Large intestine (tissue), 3 donors: ENCODE data around the gene DLD. TPM values are rescaled to one million over a fixed set of nuclear protein-coding genes. Genes with fewer than 3 reads are reported as not detected.
"Not testable (repeated sequence)": the region's sequence is repeated elsewhere in the genome, so short reads cannot be mapped to it uniquely, and the experiment has no call there.

Source experiments
- DNase-seq, 2 donors: peaks; one replicate each; pipeline versions ENCODE4 v3.0.0 to v3.0.0-alpha.2; 2013
- H3K27ac ChIP-seq: one replicate; pipeline ENCODE4 v1.5.1; 2013; ENCODE audit warnings: low read length
- H3K27me3 ChIP-seq: 2 replicates; pipeline ENCODE4 v1.6.1; 2013; ENCODE audit warnings: low read length; ENCODE audit not compliant: control insufficient read depth, insufficient read depth
- H3K36me3 ChIP-seq: 2 replicates; pipeline ENCODE4 v1.6.1; 2013; ENCODE audit warnings: low read length; ENCODE audit not compliant: control insufficient read depth, insufficient read depth
- H3K4me1 ChIP-seq: one replicate; pipeline ENCODE4 v1.6.1; 2013; ENCODE audit warnings: low read length; ENCODE audit not compliant: control insufficient read depth, insufficient read depth
- H3K4me3 ChIP-seq: one replicate; pipeline ENCODE4 v1.5.1; 2013; ENCODE audit warnings: low read length
- H3K9me3 ChIP-seq: one replicate; pipeline ENCODE4 v1.6.1; 2013; ENCODE audit warnings: mild to moderate bottlenecking, low read depth, low read length, moderate library complexity; ENCODE audit not compliant: control insufficient read depth
- WGBS: methylation state at CpG from one replicate; pipeline ENCODE4 v1.1.5; 2013; ENCODE audit warnings: low lambda C conversion rate; ENCODE audit not compliant: insufficient coverage; 5-methylcytosine and 5-hydroxymethylcytosine counted together
- polyA plus RNA-seq: library from polyadenylated mRNA; unstranded; fragments of 120-200 nt; gene quantifications from one replicate; pipeline ENCODE4 v1.2.1, GENCODE V29; 2013

DLD gene
- polyA plus RNA-seq, 1 donor, result 100 TPM

- WGBS, result no CpG with 5 or more reads among the region's 22 CpGs
- not testable (repeated sequence) for H3K9me3 ChIP-seq, H3K4me1 ChIP-seq, H3K27me3 ChIP-seq, H3K27ac ChIP-seq, H3K36me3 ChIP-seq, H3K4me3 ChIP-seq, DNase-seq
Observed at GRCh38 chr7:107887827-107888226, 3.2 kb upstream of the DLD start.

DNA sequence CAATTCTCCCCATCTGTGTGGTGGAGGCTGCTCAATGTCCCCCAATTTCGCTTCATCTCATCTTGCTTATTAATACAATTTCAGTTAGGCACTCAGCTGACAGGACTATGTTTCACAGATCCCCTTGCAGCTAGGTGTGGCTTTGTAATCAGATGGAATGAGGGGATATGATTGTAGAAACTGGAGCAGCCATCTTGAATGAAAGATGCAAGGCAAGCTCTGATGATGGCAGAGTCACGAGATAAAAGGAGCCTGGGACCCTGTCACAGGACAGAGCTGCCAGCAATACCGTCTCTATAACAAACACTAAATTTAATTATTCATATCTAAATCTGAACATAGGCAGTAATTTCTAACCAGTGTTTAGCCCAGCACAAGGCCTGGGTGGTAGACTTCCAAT, 991 bp upstream of the DLD start:
- no peak overlapping the region for H3K4me3 ChIP-seq
- H3K27me3 ChIP-seq, result no peaks in the 10 kb centered on the region
- H3K27ac ChIP-seq, result no peak overlapping the region
- no peaks in the 10 kb centered on the region for H3K9me3 ChIP-seq
- peaks cover 12% of the 10 kb centered on the region for H3K36me3 ChIP-seq
- no peak for DNase-seq
- WGBS, result no CpG with 5 or more reads among the region's 3 CpGs
- H3K4me1 ChIP-seq, result peaks cover 4% of the 10 kb centered on the region

GRCh38 chr7:107890493-107890961, 456 bp upstream of the DLD start:
- no peaks in the 10 kb centered on the region for H3K27me3 ChIP-seq
- peaks cover 4% of the 10 kb centered on the region for H3K4me1 ChIP-seq
- peak overlapping the region; percentile 90 for H3K27ac ChIP-seq
- no peak for DNase-seq
- H3K9me3 ChIP-seq, result no peaks in the 10 kb centered on the region
- H3K36me3 ChIP-seq, result peaks cover 14% of the 10 kb centered on the region
- H3K4me3 ChIP-seq, result peak overlapping the region; percentile 72
- WGBS, result 0% methylated on average over 1 of the region's 7 CpGs

- Histone ChIP-seq H3K9me3 (no peaks in the 10 kb centered on the region), H3K36me3 (peaks cover 18% of the 10 kb centered on the region), H3K4me1 (peaks cover 4% of the 10 kb centered on the region), H3K27ac (peak overlapping the region; percentile 90), H3K4me3 (peak overlapping the region; percentile 72), H3K27me3 (no peaks in the 10 kb centered on the region)
- DNase-seq, result peak in 1 of 2 donors; percentile 12
- no CpG with 5 or more reads among the region's 9 CpGs for WGBS
Observed at GRCh38 chr7:107891636-107892366, 818 bp downstream of the DLD start.

DNA sequence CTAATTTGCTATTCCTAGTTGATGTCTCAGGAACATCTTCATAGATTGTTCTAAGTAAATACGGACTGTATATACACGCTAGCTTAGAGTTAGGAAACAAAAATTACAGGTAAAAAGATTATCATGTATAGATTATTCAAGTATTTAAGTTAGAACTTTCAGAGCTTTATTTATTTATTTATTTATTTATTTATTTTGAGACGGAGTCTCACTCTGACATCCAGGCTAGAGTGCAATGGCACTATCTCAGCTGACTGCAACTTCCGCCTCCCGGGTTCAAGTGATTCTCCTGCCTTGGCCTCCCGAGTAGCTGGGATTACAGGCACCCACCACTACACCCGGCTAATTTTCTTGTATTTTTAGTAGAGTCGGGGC, 1.4 kb downstream of the DLD start:
- H3K9me3 ChIP-seq, H3K27ac ChIP-seq, DNase-seq, H3K27me3 ChIP-seq, H3K4me1 ChIP-seq: not testable (repeated sequence)
- Histone ChIP-seq H3K4me3 (peak overlapping the region; percentile 72), H3K36me3 (peaks cover 20% of the 10 kb centered on the region)
- 100% methylated on average over 1 of the region's 8 CpGs for WGBS

- Histone ChIP-seq H3K36me3 (peaks cover 27% of the 10 kb centered on the region), H3K27me3 (no peaks in the 10 kb centered on the region), H3K4me1 (no peaks in the 10 kb centered on the region), H3K4me3 (no peak overlapping the region), H3K9me3 (no peaks in the 10 kb centered on the region), H3K27ac (no peak overlapping the region)
- no CpG with 5 or more reads among the region's 2 CpGs for WGBS
- DNase-seq, result no peak
Observed at GRCh38 chr7:107898997-107899594, 8.1 kb downstream of the DLD start.

DNA sequence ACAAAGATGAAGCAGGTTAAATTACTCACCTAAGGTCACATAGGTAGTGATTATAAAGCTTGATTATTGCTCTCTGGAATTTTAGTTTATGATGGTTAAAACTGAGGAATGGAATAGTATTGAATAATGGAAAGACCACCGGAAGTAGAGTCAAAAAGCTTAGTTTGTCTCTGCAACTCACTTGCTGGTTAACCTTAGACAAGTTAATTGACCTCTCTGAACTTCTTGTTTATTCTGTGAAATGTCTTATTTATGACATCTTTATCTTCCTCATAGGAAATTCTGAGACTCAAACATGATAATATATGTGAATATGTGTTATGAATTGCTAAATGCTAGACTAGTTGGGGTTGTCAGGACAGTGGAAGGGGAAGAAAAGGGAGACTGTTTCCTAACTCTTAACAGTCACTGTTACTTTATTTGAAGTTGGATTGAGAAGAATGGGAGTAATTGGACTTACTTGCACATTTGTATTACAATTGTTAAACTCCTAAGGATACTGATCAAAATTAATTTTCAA, 9.6 kb downstream of the DLD start:
- H3K27ac ChIP-seq, result no peak overlapping the region
- no peak overlapping the region for H3K4me3 ChIP-seq
- H3K27me3 ChIP-seq, result no peaks in the 10 kb centered on the region
- peaks cover 25% of the 10 kb centered on the region for H3K36me3 ChIP-seq
- H3K9me3 ChIP-seq, result no peaks in the 10 kb centered on the region
- WGBS, result no CpG with 5 or more reads among the region's 1 CpG
- H3K4me1 ChIP-seq, result no peaks in the 10 kb centered on the region
- DNase-seq, result no peak

DNA sequence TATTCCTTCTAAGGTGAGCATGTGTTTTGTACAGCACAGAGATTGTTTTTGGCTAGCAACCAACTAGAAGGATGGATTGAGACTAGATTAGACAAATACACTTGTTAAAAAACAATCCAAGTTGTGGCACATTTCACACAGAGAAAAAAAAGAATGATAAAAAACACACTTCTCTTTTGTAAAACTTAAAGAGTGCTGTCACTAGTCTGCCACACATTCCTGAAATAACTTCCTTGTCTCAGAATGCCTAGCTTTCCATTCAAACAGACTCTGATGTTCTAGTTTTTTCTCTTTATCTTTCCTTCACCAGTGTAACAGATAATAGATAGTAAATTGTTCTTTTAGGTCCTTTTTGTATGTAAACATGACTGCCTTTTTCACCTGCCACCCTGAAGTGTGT, 11.4 kb downstream of the DLD start:
- Histone ChIP-seq H3K9me3 (no peaks in the 10 kb centered on the region), H3K4me3 (no peak overlapping the region), H3K4me1 (no peaks in the 10 kb centered on the region), H3K27ac (no peak overlapping the region), H3K36me3 (peaks cover 33% of the 10 kb centered on the region), H3K27me3 (no peaks in the 10 kb centered on the region)
- DNase-seq, result no peak

- no peak for DNase-seq
- Histone ChIP-seq H3K27me3 (no peaks in the 10 kb centered on the region), H3K27ac (no peak overlapping the region), H3K9me3 (no peaks in the 10 kb centered on the region), H3K4me1 (no peaks in the 10 kb centered on the region), H3K36me3 (peaks cover 68% of the 10 kb centered on the region), H3K4me3 (no peak overlapping the region)
- WGBS, result no CpG with 5 or more reads among the region's 2 CpGs
Observed at GRCh38 chr7:107907790-107908189, 16.8 kb downstream of the DLD start.

- no peak overlapping the region for H3K4me3 ChIP-seq
- no peaks in the 10 kb centered on the region for H3K9me3 ChIP-seq
- no peaks in the 10 kb centered on the region for H3K27me3 ChIP-seq
- H3K36me3 ChIP-seq, result peaks cover 56% of the 10 kb centered on the region
- WGBS, result 100% methylated on average over 1 of the region's 1 CpG
- no peaks in the 10 kb centered on the region for H3K4me1 ChIP-seq
- no peak for DNase-seq
- H3K27ac ChIP-seq, result no peak overlapping the region
Observed at GRCh38 chr7:107909445-107909844, 18.5 kb downstream of the DLD start.

- Histone ChIP-seq H3K9me3 (no peaks in the 10 kb centered on the region), H3K27ac (no peak overlapping the region), H3K36me3 (peaks cover 53% of the 10 kb centered on the region), H3K4me1 (no peaks in the 10 kb centered on the region), H3K4me3 (no peak overlapping the region), H3K27me3 (no peaks in the 10 kb centered on the region)
- no peak for DNase-seq
- 60% methylated on average over 1 of the region's 2 CpGs for WGBS
Observed at GRCh38 chr7:107911981-107912380, 21.0 kb downstream of the DLD start.
